Measurements from ENCODE around the gene PSMD6. TPM values are rescaled to one million over a fixed set of nuclear protein-coding genes. Genes with fewer than 3 reads are reported as not detected.
A peak's percentile ranks its signal among the peaks of the same experiment; 100 is the strongest.

The PSMD6 gene
- total RNA-seq, 1 donor = 72.8 TPM

DNA sequence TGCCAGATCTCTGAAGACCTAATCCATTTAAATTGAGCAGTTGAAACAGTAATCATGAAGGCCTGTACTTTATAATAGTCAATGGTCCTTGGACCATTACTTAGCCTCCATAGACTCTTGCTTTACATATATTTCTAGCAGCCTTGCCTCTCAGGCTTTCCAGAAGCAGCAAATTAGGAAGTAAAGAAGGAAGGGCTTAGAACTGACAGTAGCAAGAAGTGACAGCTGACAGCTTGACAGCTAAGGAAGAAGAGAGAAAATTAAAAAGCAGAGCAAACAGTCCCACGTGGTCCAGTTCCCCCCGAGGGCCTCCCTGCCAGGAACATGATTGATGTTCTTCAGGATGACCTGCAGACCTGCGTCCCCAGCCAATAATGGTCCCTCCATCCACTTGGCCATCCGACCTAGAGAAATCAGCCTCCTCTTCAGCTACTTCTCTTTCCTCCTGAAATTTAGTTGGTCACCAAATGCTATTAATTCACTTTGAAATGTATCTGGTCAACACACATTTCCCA lies 15.0 kb upstream of the PSMD6 start:
- no peak for DNase-seq (ENCODE audit: low read depth)
- TF ChIP-seq, protein P1, sequence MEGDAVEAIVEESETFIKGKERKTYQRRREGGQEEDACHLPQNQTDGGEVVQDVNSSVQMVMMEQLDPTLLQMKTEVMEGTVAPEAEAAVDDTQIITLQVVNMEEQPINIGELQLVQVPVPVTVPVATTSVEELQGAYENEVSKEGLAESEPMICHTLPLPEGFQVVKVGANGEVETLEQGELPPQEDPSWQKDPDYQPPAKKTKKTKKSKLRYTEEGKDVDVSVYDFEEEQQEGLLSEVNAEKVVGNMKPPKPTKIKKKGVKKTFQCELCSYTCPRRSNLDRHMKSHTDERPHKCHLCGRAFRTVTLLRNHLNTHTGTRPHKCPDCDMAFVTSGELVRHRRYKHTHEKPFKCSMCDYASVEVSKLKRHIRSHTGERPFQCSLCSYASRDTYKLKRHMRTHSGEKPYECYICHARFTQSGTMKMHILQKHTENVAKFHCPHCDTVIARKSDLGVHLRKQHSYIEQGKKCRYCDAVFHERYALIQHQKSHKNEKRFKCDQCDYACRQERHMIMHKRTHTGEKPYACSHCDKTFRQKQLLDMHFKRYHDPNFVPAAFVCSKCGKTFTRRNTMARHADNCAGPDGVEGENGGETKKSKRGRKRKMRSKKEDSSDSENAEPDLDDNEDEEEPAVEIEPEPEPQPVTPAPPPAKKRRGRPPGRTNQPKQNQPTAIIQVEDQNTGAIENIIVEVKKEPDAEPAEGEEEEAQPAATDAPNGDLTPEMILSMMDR (IDR thresholded peaks at IDR 0.05; ENCODE audit: insufficient read depth, low read length) = no peak
- H3K4me3 ChIP-seq (ENCODE audit: low read depth, low read length) = no peak overlapping the region

- no peak overlapping the region for H3K4me3 ChIP-seq (ENCODE audit: low read depth, low read length)
- TF ChIP-seq, protein P1 (IDR thresholded peaks at IDR 0.05; ENCODE audit: insufficient read depth, low read length) = no peak
- no peak for DNase-seq (ENCODE audit: low read depth)
These were observed 13.8 kb upstream of the PSMD6 start for GRCh38 chr3:64037084-64037483.

DNA sequence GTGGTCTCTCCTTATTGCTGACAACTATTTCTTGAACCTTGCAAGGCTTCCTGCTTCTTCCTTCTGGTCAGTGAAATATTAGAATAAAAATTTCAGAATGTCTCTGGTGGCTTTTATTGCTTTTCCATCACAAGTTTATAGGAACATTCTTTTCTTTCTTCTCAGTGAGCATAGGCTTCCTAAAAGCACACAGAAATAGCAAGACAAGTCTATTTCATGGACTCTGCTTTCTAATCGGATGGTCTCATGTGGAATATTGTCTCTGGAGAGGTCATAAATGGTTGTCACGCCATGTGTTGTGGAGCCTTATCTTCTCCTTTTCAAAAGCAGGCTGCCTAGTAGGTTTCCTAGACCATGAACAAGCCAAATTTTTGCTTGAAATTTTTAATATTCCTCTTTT lies 9.8 kb upstream of the PSMD6 start:
- TF ChIP-seq, protein P1 (IDR thresholded peaks at IDR 0.05; ENCODE audit: insufficient read depth, low read length) = no peak
- no peak overlapping the region for H3K4me3 ChIP-seq (ENCODE audit: low read depth, low read length)
- no peak for DNase-seq (ENCODE audit: low read depth)

DNA sequence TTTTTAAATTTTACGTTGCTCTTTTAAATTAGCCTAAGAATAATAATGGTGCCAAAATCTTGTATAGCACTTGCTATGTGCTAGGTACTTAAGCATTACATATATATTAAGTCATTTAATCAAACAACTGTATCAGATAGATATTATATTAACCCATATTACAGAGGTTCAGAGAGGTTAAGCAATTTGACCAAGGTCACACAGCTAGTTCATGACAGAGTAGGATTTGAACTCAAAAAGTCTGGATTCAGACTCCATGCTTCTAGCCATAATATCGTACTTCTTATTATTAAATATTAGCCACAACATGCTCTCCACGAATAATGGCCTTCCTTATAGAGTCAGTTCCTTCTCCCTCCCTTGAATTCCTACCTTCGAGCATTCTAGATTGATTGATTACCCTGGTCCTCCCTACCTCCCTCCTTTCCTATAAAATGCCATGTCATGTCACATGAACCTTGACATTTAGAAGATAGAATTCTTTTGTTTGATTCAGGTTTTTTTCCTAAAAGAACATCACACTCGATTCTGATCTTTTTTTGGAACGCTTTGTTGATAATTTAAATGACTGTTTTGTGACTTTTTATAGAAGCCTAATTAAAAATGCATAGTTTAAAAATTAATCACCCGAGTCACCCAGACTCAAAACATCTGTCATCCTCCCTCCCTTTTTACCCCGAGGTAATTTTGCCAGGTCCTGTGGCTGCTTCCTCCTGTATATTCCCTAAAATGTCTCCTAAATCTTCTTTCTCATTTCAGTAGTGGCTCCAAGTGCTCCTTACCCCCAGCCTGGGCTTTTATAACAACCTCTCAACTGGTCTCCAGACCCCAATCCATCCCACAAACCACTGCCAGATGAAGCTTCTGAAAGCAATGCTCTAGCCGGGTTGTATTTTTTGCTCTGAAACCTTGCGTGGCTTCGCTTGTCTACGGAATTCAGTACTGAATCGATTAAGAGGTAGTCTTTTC lies 8.5 kb upstream of the PSMD6 start:
- TF ChIP-seq, protein P1 (IDR thresholded peaks at IDR 0.05; ENCODE audit: insufficient read depth, low read length) = no peak
- no peak overlapping the region for H3K4me3 ChIP-seq (ENCODE audit: low read depth, low read length)
- DNase-seq (ENCODE audit: low read depth) = no peak

DNA sequence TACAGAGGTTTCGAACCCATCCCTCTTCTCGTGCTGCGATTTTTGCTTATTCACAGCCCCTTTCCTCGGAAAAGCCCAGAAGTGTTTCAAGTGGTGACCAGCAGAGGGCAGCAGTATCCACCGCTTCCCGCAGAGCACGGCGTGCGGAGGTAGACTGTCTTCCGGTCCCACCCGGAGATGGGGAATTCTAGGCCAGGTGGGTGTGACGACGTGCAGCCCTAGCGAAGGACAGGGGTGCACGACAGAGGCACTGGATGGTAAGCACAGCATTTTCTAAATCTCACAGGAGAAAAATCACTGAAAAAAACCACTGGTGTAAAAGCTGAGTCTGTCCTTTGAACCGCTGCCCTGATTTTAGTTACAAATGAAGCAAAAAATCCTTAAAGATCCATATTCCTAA lies 7.4 kb upstream of the PSMD6 start:
- peak overlapping the region; percentile 50 for H3K4me3 ChIP-seq (ENCODE audit: low read depth, low read length)
- peak; percentile 72 for DNase-seq (ENCODE audit: low read depth)
- TF ChIP-seq, protein P1 (IDR thresholded peaks at IDR 0.05; ENCODE audit: insufficient read depth, low read length) = peak; percentile 86

DNA sequence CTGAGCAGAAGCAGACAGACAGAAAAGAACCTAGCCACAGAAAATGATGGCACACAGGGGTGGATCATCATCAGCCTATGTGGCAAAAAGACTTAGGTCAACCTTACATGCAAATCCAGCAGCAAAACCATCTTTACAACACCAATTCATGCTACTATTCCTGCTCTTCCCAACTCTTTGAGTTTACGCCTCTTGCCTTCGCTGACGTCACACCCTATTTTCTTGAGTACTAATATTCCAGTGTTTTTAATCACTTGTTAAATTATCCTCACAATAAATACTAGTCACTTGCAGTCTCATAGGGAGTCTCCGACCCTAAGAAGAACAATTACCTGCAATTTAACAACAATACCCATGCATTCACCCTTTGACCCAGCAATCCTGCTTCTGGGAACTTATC lies 6.0 kb upstream of the PSMD6 start:
- TF ChIP-seq, protein P1 (IDR thresholded peaks at IDR 0.05; ENCODE audit: insufficient read depth, low read length) = no peak
- no peak overlapping the region for H3K4me3 ChIP-seq (ENCODE audit: low read depth, low read length)

More for the DNA sequence above, 6.0 kb upstream of the PSMD6 start:
- no peak for DNase-seq (ENCODE audit: low read depth)

Data from fibroblast of the aortic adventitia (primary cell).